Adrenal gland (tissue), 12 donors: Measurements from ENCODE around the gene SH3PXD2B. TPM values are rescaled to one million over a fixed set of nuclear protein-coding genes. Genes with fewer than 3 reads are reported as not detected.
A peak's percentile ranks its signal among the peaks of the same experiment; 100 is the strongest.

ENCODE experiments used
- DNase-seq, 7 donors: peaks; one replicate each; pipeline ENCODE4 v3.0.0-alpha.2; 2019 to 2020
- H3K27ac ChIP-seq, 5 donors: fragments of 200-600 bp; sonication (generic) in 4 of 5; 1 replicate in 3 of 5; 2 replicates in 2 of 5; pipeline versions ENCODE4 v1.5.1 to v1.8.0; 2016 to 2020; ENCODE audit warnings: mild to moderate bottlenecking in 1 of 5
- H3K27me3 ChIP-seq: fragments of 200-600 bp; 2 replicates; pipeline ENCODE4 v1.8.0; 2021
- H3K36me3 ChIP-seq, 2 donors: fragments of 200-600 bp; replicated peaks in 1 of 2; 1 replicate in 1 of 2; 2 replicates in 1 of 2; pipeline versions ENCODE4 v1.5.1 to v1.8.0; 2018 to 2022
- H3K4me1 ChIP-seq, 2 donors: fragments of 200-600 bp; replicated peaks in 1 of 2; 1 replicate in 1 of 2; 2 replicates in 1 of 2; pipeline versions ENCODE4 v1.5.1 to v1.8.0; 2018 to 2021
- H3K4me3 ChIP-seq, 4 donors: fragments of 200-600 bp; sonication (generic) in 3 of 4; one replicate each; pipeline ENCODE4 v1.5.1; 2016 to 2018
- H3K9me3 ChIP-seq, 3 donors: fragments of 200-600 bp; sonication (generic) in 1 of 3; replicated peaks in 1 of 3; 1 replicate in 2 of 3; 2 replicates in 1 of 3; pipeline versions ENCODE4 v1.5.1 to v1.8.0; 2016 to 2021
- POLR2A ChIP-seq, 2 donors: fragments of 450-650 bp; IDR thresholded peaks; one replicate each; pipeline ENCODE4 v1.6.1; 2017; ENCODE audit warnings: antibody characterized with exemption in 2 of 2, mild to moderate bottlenecking in 2 of 2, moderate library complexity in 1 of 2
- WGBS, 4 donors: extraction: QIAGEN DNeasy Blood & Tissue Kit in 2 of 4; methylation state at CpG; one replicate each; pipeline versions ENCODE4 v1.1.5 to v1.1.7; 2013 to 2017; 5-methylcytosine and 5-hydroxymethylcytosine counted together
- intact Hi-C, 2 donors: fragments of 100-400 bp; cut with DNase I; formaldehyde crosslinking; loops; one replicate each; pipeline versions ENCODE4 v1.14.1 to v1.15.0; 2022 to 2023
- polyA plus RNA-seq, 3 donors: library from polyadenylated mRNA; stranded (reverse); fragments of 200-250 nt in 2 of 3; fragments of 350-450 nt in 1 of 3; fragmentation: Illumina TruSeq in 1 of 3; extraction: RNeasy Lipid Tissue Mini Kit (QIAGEN cat#74804) in 1 of 3; gene quantifications; one replicate each; pipeline ENCODE4 v1.2.3, GENCODE V29; 2013 to 2014
- total RNA-seq, 9 donors: library from RNA; depleted of rRNA in 4 of 9; stranded (reverse); fragments of >200 nt in 4 of 9; fragments of 120-200 nt in 1 of 9; fragmentation: NEBNext Ultra II Directional in 1 of 9; extraction: Animal tissue kit (Norgen Biotek cat#: 25700) in 1 of 9; gene quantifications; one replicate each; pipeline versions ENCODE4 v1.1.0 to v1.2.4, GENCODE V29; 2013 to 2023
- TF ChIP-seq, protein P1 (sequence below), 6 experiments: fragments of 450-650 bp in 4 of 6; fragments of 200-600 bp in 2 of 6; sonication (generic) in 1 of 6; IDR thresholded peaks; 1 replicate in 5 of 6; 2 replicates in 1 of 6; pipeline versions ENCODE4 v1.5.1 to v1.8.0; 2016 to 2021; ENCODE audit warnings: antibody characterized with exemption in 6 of 6, mild to moderate bottlenecking in 2 of 6, moderate library complexity in 1 of 6
- donor health status: healthy with polysubstance abuse.
- donor health status: Bipolar disorder and iron deficiency.
- donor health status: DM: yes; HTN: yes; CAD: no.
- donor health status: DM: no; HTN: no; CAD: no.
- donor health status: DM: no; HTN: no; CAD: no.
- donor health status: DM: yes; HTN: yes; CAD: no.

Gene SH3PXD2B
- total and polyA plus RNA-seq, 12 donors: 15.2 to 111 (median 51.5) TPM

- Histone ChIP-seq H3K9me3 (no peaks in the 10 kb centered on the region), H3K4me3 (no peak overlapping the region), H3K36me3 (no peaks in the 10 kb centered on the region), H3K27me3 (no peaks in the 10 kb centered on the region), H3K27ac (peak overlapping the region in 2 of 5 donors; percentile 51 to 60), H3K4me1 (peaks cover 24 to 32% of the 10 kb centered on the region in 2 donors)
- 71 to 82% (median 77%) methylated on average over 10 of the region's 10 CpGs for WGBS, 4 donors
- intact Hi-C loops: no loop called here
- peak in 1 of 7 donors; percentile 59 for DNase-seq
- TF ChIP-seq, protein P1, sequence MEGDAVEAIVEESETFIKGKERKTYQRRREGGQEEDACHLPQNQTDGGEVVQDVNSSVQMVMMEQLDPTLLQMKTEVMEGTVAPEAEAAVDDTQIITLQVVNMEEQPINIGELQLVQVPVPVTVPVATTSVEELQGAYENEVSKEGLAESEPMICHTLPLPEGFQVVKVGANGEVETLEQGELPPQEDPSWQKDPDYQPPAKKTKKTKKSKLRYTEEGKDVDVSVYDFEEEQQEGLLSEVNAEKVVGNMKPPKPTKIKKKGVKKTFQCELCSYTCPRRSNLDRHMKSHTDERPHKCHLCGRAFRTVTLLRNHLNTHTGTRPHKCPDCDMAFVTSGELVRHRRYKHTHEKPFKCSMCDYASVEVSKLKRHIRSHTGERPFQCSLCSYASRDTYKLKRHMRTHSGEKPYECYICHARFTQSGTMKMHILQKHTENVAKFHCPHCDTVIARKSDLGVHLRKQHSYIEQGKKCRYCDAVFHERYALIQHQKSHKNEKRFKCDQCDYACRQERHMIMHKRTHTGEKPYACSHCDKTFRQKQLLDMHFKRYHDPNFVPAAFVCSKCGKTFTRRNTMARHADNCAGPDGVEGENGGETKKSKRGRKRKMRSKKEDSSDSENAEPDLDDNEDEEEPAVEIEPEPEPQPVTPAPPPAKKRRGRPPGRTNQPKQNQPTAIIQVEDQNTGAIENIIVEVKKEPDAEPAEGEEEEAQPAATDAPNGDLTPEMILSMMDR (IDR thresholded peaks at IDR 0.05): no peak
- no peak for TF ChIP-seq POLR2A (IDR thresholded peaks at IDR 0.05)
Observed at GRCh38 chr5:172456076-172456722, 1.9 kb upstream of the SH3PXD2B start.

- H3K27me3 ChIP-seq: no peaks in the 10 kb centered on the region
- no peak for TF ChIP-seq POLR2A (IDR thresholded peaks at IDR 0.05)
- TF ChIP-seq, protein P1 (IDR thresholded peaks at IDR 0.05): no peak
- DNase-seq: peak in 3 of 7 donors; percentile 59 to 76 (median 72)
- H3K4me3 ChIP-seq: no peak overlapping the region
- H3K4me1 ChIP-seq: peaks cover 27 to 38% of the 10 kb centered on the region in 2 donors
- 36 to 54% (median 47%) methylated on average over 12 to 13 of the region's 13 CpGs for WGBS, 4 donors
- no peaks in the 10 kb centered on the region for H3K9me3 ChIP-seq
- intact Hi-C loops: no loop called here
- no peaks in the 10 kb centered on the region for H3K36me3 ChIP-seq
- H3K27ac ChIP-seq: peak overlapping the region in 2 of 5 donors; percentile 51 to 60
Observed at GRCh38 chr5:172455511-172456061, 1.3 kb upstream of the SH3PXD2B start.

GRCh38 chr5:172455087-172455381, 709 bp upstream of the SH3PXD2B start:
- intact Hi-C loops: no loop called here
- Histone ChIP-seq H3K27ac (peak overlapping the region in 2 of 5 donors; percentile 51 to 60), H3K9me3 (no peaks in the 10 kb centered on the region), H3K4me1 (peaks cover 27 to 43% of the 10 kb centered on the region in 2 donors), H3K27me3 (no peaks in the 10 kb centered on the region), H3K36me3 (no peaks in the 10 kb centered on the region), H3K4me3 (peak overlapping the region in 1 of 4 donors; percentile 54)
- no peak for DNase-seq
- TF ChIP-seq, protein P1 (IDR thresholded peaks at IDR 0.05): no peak
- no peak for TF ChIP-seq POLR2A (IDR thresholded peaks at IDR 0.05)
- WGBS, 4 donors: 74 to 83% (median 80%) methylated on average over 8 of the region's 8 CpGs

GRCh38 chr5:172453986-172454357, 353 bp downstream of the SH3PXD2B start:
- Histone ChIP-seq H3K4me1 (peaks cover 29 to 52% of the 10 kb centered on the region in 2 donors), H3K36me3 (no peaks in the 10 kb centered on the region), H3K9me3 (no peaks in the 10 kb centered on the region), H3K27me3 (no peaks in the 10 kb centered on the region), H3K27ac (peak overlapping the region; percentile 76 to 97 (median 97)), H3K4me3 (peak overlapping the region; percentile 26 to 96 (median 90))
- DNase-seq: peak in 6 of 7 donors; percentile 50 to 80 (median 68)
- TF ChIP-seq, protein P1 (IDR thresholded peaks at IDR 0.05): no peak
- no peak for TF ChIP-seq POLR2A (IDR thresholded peaks at IDR 0.05)
- WGBS, 4 donors: 0 to 5% (median 1%) methylated on average over 4 to 35 of the region's 35 CpGs
- intact Hi-C loops: no loop called here
